ENCODE measurements around the gene NOL9.

- TF ChIP-seq CTCF (IDR thresholded peaks at IDR 0.05), result no peak
- TF ChIP-seq POLR2A (IDR thresholded peaks at IDR 0.05), result peak in 1 of 4 donors; percentile 18
- TF ChIP-seq EP300 (IDR thresholded peaks at IDR 0.05), result no peak
These were observed 69.5 kb downstream of the NOL9 start for GRCh38 chr1:6484826-6485167.

Measured in upper lobe of left lung (tissue), 4 donors.